Loucy (cell line): ENCODE data around the gene NUAK1.

Experiments used
- EZH2phosphoT487 ChIP-seq: fragments of 200-600 bp; IDR thresholded peaks from 2 replicates; pipeline ENCODE4 v1.6.1; 2018; ENCODE audit warnings: antibody characterized with exemption, mild to moderate bottlenecking, moderate library complexity, borderline replicate concordance
- TF ChIP-seq, protein P1 (sequence below): fragments of 200-600 bp; sonication (generic); conservative IDR thresholded peaks from 2 replicates; pipeline ENCODE4 v1.5.1; 2014; ENCODE audit warnings: mild to moderate bottlenecking, antibody characterized with exemption, low read length

DNA sequence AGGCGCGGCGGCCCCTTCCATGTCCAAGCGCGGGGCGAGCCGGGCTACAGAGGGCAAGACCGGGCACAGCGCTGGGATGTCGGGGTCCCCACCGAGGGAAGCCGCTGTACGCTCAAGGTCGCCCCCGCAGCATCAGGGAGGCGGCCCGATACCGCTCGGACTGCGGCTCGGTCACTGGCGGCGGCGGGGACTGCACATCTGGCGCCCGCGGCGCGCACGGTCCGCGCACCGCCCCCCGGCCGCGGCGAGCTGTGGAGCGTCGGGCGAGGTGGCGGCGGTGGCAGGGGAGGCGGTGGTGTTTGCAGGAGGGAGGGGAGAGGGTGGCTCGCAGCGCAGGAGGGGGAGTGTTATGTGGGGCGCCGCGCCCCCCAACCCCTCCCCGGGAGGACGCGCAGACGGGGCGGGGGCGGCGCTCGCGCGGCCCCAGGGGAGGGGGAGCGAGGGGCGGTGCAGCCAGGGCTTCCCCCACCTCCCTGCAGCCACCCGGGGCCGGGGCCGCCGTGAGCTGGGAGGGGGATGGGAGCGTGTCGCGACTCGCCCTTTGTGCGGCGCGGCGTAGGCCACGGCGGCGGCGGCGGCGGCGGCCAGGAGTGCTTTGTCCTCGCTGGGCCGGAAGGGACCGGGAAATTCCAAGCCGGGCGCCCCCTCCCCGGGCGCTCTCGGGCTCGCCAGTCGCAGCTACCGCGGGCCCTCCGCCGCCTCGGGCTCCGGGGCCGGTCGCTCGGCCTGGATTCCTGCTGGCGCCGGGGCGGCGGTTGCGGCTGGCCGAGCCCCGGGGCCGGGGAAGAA lies at the start of gene NUAK1:
- TF ChIP-seq, protein P1, sequence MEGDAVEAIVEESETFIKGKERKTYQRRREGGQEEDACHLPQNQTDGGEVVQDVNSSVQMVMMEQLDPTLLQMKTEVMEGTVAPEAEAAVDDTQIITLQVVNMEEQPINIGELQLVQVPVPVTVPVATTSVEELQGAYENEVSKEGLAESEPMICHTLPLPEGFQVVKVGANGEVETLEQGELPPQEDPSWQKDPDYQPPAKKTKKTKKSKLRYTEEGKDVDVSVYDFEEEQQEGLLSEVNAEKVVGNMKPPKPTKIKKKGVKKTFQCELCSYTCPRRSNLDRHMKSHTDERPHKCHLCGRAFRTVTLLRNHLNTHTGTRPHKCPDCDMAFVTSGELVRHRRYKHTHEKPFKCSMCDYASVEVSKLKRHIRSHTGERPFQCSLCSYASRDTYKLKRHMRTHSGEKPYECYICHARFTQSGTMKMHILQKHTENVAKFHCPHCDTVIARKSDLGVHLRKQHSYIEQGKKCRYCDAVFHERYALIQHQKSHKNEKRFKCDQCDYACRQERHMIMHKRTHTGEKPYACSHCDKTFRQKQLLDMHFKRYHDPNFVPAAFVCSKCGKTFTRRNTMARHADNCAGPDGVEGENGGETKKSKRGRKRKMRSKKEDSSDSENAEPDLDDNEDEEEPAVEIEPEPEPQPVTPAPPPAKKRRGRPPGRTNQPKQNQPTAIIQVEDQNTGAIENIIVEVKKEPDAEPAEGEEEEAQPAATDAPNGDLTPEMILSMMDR, result no peak
- TF ChIP-seq EZH2phosphoT487, result no peak
